Endothelial cell of hepatic sinusoid (primary cell): ENCODE data around the gene ACVR2B.

Experiments
- in situ Hi-C: cut with HindIII; loops from 2 replicates; pipeline ENCODE4 v1.10.0; 2017; ENCODE audit warnings: low sequenced_read_pairs

ACVR2B gene

DNA sequence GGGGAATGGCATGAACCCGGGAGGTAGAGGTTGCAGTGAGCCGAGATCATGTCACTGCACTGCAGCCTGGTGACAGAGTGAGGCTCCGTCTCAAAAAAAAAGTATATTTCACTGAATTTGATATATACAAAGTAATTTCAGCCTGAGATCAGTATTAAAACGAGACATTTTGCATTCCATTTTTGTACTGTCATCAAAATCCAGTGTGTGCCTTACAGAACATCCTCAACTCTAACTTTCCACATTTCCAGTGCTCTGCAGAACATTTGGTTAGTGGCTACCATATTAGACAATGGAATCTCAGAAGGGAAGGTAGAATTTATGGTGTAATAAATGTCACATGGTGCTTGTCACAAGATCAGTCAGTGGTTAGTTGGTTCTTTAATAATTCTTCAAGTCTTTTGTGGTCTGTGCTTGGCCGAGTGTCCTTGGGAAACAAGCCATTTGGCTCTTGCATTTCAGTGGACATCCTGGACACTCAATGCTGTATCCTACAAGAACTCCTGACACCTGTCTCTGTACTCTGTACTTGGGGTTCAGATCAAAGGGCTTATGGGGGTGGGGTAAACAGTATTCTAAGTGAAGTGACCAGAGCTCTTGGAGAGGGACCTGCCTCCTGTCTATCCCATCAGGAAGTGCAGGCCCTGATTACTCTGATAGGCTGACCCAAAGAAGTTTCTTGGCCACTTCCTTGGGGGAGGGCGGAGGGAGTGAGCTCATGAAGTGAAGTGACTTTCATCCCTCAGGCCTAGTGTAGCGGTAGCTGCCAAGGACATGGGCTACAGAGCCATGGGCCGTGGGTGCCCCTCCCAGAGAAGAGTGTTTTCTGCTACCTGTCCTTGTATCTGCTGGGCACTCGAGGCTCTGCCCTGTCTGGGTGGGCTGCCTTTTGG lies 3.7 kb downstream of the ACVR2B start:
- in situ Hi-C loops: loop anchor here (5.0 kb wide), 1 partner anchor 75 kb away; no protein-coding TSS in a partner anchor

DNA sequence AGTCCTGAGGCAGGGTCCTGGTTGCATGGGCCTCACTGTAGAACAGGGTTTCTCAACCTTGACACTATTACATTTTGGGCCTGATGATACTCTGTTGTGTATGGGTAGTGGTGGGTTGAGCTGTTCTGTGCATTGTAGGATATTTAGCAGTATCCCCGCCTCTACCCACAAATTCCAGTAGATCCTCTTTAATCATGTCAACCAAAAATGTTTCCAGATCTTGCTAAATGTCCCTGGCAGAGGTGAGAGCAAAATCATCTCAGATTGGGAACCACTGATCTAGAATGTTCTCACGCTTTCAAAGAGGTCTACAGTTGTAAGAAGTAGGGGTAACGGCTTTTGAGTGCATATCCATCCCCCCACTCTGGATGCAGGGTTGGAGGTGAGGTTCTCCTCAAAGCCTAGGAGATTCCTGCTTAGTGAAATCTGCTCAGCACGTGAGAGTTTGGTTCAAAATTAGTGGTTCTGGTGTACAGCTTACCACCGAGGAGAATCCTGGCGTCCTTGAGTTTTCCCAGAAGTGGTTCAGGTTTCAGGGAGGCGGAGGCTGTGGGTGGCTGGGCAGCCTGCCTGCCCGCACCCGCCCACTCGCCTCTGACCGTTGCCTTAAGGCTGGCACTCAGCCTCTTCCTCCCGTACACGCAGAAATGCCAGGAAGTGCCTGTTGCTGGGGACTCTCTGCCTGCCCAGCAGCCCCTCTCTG lies 5.3 kb downstream of the ACVR2B start:
- in situ Hi-C loops: loop anchor here (5.0 kb wide), 1 partner anchor 77 kb away; no protein-coding TSS in a partner anchor

GRCh38 chr3:38459499-38460048 lies 5.9 kb downstream of the ACVR2B start:
- in situ Hi-C loops: loop anchor here (5.0 kb wide), 1 partner anchor 77 kb away; no protein-coding TSS in a partner anchor

- in situ Hi-C loops: no loop called here
These were observed 6.9 kb downstream of the ACVR2B start for GRCh38 chr3:38460377-38461270.

- in situ Hi-C loops: no loop called here
These were observed 12.0 kb downstream of the ACVR2B start for GRCh38 chr3:38465588-38466154.

GRCh38 chr3:38468765-38469164 lies 15.1 kb downstream of the ACVR2B start:
- in situ Hi-C loops: no loop called here

DNA sequence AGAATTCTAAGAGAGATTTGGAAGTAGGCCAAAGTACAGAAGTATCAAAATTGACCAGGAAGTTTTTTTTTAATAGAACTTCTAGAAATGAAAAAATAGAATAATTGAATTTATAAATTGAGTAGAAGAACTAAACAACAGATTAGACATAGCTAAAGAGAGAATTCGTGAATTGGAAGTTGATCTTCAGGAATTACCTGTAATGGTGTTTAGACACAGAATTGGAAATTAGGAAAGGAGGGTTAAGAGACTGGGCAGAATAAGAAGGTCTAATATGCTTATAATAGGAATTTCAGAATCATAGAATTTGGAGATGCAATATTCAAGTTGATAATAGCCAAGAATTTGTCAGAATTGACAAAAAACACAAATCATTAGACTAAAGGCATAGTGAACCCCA lies 16.2 kb downstream of the ACVR2B start:
- in situ Hi-C loops: no loop called here

GRCh38 chr3:38471260-38471857 lies 17.7 kb downstream of the ACVR2B start:
- in situ Hi-C loops: no loop called here

DNA sequence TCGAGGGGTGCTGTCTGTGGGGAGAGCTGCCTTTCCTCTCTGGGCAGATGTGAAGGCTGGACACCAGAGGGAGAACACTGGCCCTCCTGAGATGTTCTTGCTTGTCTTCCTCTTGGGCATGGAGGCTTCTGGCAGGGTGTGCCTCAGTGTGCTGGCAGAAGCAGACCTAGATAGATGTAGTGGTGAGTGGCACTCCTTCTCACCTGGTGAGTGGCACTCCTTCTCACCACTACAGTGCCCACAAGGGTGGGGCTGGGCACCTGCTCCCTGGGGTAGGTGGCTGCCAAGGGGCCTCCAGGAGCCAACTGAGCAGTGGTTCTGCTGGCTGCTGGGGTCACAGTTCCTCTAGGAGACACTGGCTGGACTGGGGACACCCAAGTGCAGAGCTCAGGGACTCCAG lies 18.7 kb downstream of the ACVR2B start:
- in situ Hi-C loops: no loop called here

- in situ Hi-C loops: no loop called here
These were observed 19.5 kb downstream of the ACVR2B start for GRCh38 chr3:38473229-38473628.

DNA sequence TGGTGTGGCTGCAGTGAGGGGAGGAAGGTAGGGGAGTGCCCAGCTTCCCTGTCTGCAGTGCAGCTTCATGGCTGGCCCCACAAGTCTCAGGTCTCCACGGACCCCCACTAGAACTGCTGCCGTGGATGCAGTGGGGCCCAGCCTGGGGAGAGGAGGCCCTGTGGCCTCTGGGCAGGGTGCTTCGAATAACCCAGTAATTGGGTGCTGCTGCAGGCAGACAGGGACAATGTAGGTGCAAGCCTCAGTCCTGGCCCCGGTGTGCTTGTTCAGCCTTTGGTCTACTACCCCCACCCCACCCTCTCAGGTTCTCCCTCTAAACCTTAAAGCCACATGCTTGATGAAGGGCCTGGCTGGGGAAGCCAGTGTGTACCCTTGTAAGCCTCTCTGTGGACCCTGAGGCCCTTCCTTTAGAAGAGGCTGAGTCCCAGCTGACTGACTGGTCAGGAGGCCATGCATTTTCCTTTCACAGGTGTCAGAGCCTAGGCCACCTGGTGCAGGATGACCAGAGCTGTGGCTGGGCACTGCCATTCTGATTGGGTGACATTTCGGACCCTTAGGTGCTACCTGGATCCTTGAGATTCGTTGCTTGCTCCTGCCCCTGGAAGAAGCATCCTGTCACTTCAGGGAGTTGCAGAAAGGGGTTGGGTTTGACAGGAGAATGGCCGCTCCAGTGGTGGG lies 21.4 kb downstream of the ACVR2B start:
- in situ Hi-C loops: no loop called here

- in situ Hi-C loops: no loop called here
These were observed 22.0 kb downstream of the ACVR2B start for GRCh38 chr3:38475716-38476115.

DNA sequence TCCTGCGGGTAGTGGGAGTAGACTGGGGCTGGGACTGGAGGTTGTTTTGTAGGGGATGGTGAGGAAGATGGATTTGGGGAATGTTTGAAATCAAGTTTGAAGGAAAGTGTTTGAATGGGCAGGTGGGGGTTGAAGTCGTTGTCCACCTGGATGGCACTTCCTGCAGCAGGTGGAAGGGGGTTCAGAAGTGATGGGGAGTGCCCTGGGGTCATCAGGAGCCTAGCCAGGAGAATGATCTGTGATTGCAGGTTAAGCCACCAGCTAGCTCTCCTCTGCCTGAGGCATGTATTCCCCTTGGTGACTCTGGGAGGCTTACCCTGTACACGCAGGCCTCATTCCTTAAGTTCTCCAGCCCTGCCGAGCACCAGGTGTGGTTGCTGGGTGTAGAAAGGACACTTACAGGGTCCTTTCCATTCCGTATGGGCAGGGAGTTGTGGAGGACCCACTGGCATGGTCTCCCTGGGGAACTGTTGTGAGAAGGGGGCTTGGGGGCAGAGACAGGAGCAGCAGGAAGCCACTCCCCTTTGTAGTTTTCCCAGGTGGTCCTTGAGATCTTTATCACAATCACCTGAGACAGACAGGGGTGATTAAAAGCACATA lies 22.6 kb downstream of the ACVR2B start:
- in situ Hi-C loops: no loop called here

GRCh38 chr3:38477057-38477820 lies 23.5 kb downstream of the ACVR2B start:
- in situ Hi-C loops: no loop called here

GRCh38 chr3:38477839-38478450 lies 24.3 kb downstream of the ACVR2B start:
- in situ Hi-C loops: no loop called here

DNA sequence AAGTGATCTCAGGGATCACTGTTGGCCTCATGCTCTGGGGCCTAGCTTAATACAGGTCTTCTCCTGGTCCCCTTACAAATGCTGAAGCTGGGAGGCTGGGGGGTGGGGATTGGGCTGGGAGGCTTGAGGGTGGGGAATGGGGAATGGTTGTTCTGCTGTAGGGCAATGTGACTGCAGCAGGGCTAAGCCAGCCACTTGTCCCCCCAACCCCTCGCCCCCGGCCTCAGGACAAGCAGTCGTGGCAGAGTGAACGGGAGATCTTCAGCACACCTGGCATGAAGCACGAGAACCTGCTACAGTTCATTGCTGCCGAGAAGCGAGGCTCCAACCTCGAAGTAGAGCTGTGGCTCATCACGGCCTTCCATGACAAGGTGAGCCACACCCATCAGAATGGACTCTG lies 25.2 kb downstream of the ACVR2B start:
- in situ Hi-C loops: no loop called here

DNA sequence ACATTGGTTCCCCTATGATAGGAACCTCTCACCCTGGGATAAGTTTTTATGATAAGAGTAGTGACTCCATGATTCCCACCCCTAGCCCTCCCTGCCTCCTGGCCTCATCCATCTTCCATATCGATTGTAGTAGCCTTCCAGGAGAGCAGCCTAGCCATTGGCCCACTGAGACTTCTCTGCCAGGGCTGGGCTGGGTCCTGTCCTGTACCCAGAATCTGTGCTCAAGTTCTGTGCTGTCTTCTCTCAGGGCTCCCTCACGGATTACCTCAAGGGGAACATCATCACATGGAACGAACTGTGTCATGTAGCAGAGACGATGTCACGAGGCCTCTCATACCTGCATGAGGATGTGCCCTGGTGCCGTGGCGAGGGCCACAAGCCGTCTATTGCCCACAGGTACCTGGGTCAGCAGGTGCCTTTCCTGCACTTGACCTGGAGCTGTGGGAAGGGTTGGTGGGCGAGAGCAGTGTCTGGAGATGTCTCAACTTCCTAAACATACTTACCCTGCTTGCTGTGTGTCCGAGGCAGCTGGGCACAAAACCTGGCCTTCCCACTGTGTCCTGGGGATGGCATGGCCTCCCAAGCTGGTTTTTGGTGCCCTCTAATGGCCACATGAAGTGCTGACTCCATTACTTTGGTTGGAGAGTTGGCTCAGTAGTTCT lies 25.9 kb downstream of the ACVR2B start:
- in situ Hi-C loops: loop anchor here (5.0 kb wide), 1 partner anchor 352 kb away; no protein-coding TSS in a partner anchor
